HG03457 (cell line): ENCODE results near the gene NTHL1.
A peak's percentile ranks its signal among the peaks of the same experiment; 100 is the strongest.

Experiments
- ATAC-seq: cut with Tn5 transposase; IDR thresholded peaks from one replicate; pipeline ENCODE4 v1.9.1; 2021; ENCODE audit warnings: moderate number of reproducible peaks; ENCODE audit not compliant: unreplicated experiment

NTHL1 gene

GRCh38 chr16:2047330-2048115 is at the start of gene NTHL1, which contains the start of gene TSC2:
Gene NTHL1, minus strand, starts transcription at chr16:2047834. Its CDS starts 11 bp downstream, at chr16:2047823.
Gene TSC2, plus strand, starts transcription at chr16:2047985. Its CDS starts 631 bp downstream, at chr16:2048616.
- ATAC-seq = peak; percentile 67

DNA sequence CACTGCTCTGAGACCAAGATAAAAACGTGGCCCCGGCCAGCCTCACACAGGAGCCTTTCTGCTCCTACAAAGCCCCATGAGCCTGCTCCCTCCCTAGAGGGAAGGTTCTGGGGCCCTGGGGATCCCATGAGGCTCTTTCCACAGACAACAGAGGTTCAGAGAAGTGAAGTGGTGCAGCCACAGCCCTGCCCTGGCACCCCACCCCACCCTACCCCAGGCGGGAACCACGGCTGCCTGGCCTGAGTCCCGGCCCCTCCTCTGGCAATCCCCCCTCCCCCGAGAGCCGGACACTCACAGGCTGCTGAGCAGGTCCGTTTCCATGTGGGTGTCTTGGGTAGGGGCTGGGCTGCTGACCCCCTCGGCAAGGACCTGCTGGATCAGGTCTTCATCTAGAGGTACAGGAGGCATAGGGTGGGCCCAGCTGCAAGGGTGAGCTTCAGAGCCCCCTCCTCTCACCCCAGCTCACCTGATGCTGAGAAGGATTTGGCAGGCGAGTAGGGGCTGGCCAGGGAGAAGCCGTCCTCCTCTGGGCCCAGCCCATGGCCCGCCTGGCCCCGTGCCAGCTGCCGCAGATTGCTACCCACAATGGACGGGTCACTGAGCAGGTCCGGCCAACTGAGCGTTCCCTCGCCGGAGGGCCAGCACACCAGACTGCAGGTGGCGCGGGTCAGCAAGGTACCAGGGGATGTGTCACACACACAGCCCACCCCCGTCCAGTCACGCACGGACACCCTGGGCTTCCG is 49.4 kb upstream of the NTHL1 start:
- no peak for ATAC-seq

DNA sequence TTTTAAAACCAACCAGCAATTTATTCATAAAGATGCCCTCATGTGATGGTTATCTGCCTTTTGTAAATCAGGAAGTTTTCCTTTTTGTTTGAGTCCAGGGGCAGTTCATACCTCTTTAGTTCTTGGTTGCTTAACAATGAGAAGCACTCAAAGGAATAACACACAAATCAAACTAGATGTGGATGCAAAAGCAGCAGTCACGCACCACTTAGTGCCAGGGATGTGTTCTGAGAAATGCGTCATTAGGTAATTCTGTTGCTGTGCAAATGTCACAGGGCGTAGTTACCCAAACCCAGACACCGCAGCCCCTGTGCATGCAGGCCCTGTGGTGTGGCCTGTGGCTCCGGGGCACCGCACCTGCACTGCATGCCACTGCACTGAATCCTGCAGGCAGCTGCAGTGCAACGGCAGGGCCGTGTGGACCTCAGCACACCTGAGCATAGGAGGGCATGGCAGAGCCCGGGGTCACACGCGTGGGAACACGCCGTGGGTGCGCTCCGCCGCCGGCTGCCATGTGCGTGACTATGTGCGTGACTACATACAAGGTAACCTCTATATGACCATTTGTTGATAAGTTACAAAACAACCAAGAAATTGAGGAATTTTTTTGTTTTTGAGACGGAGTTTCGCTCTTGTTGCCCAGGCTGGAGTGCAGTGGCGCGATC is 48.4 kb upstream of the NTHL1 start:
- ATAC-seq = no peak

- no peak for ATAC-seq
These were observed 47.8 kb upstream of the NTHL1 start for GRCh38 chr16:2095315-2095853.

GRCh38 chr16:2093793-2094192 is 46.2 kb upstream of the NTHL1 start:
- ATAC-seq = no peak

- no peak for ATAC-seq
These were observed 45.2 kb upstream of the NTHL1 start for GRCh38 chr16:2092866-2093265.

GRCh38 chr16:2092256-2092620 is 44.6 kb upstream of the NTHL1 start:
- ATAC-seq = no peak

- ATAC-seq = no peak
These were observed 44.1 kb upstream of the NTHL1 start for GRCh38 chr16:2091547-2092255.

GRCh38 chr16:2090777-2091546 is 43.3 kb upstream of the NTHL1 start:
- ATAC-seq = no peak

- no peak for ATAC-seq
These were observed 42.8 kb upstream of the NTHL1 start for GRCh38 chr16:2090481-2090776.

- no peak for ATAC-seq
These were observed 42.3 kb upstream of the NTHL1 start for GRCh38 chr16:2089706-2090480.

DNA sequence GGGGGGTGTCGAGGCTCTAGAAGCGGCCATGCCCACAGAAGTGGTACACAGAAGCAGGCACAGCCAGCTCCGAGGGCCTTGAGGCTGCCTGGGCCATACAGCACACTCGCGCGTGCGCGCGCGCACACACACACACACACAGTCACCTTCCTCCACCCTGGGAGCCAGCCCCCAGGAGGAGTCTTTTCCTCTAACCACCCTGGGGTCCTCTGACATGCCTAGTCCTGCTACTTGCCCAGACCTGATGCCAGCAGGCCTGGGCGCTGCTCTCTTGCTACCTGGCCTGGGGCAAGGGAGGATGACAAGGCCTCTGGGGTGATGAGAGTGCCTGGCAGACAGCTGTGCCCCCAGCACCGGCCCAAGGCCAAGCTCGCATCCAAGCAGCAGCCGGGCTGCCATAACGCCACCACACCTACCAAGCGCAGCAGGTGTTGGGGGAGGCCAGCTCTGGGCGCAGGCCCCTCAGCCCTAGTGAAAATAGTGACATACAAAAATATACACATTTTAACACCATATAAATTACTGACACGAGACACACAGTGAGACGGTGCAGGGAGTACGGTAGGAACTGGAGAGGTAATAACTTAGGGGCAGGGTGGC is 41.2 kb upstream of the NTHL1 start:
- ATAC-seq = no peak

GRCh38 chr16:2087748-2088631 is 40.4 kb upstream of the NTHL1 start:
- no peak for ATAC-seq

DNA sequence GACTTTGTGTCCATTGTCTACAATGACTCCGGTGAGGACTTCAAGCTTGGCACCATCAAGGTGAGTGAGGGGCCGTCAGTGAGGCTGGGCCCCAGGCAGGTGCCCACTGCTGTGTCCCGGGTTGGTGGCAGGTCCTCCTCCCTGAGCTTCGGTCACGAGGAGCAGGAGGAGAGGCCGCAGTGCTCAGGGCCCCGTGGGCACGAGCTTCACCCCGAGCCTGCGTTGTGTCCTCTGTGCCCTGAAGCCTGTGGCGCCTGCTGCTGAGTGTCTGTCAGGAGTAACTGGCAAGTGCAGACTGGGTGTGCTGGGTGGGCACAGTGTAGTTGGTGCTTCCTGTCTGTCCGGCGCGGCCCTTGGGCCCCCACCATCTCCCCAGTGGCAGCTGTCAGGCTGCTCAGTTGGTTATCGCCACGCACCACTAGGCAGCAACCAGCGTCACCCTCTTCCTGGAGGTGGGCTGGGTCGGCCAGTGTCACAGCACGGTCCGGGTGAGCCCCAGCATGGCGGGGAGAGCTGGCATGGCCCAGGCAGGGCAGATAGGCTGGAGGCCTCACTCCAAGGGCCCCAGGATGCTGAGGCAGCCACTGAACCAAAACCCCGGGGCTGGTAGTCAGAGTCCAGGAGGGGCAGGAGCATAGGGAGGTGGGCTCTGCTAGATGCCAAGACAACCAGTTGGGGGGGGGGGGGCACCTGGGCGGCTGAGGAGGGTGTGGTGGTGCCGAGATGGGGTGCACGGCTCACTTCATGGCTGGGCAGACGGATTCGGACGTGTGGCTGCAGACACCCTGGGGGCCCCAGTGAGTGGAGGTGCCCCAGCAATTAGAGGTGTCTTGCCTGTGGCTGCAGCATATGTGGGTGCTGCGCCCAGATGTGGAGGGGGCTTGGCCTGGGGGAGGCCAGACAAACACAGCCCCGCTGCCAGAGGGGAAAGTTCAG is 39.4 kb upstream of the NTHL1 start:
- ATAC-seq = no peak

DNA sequence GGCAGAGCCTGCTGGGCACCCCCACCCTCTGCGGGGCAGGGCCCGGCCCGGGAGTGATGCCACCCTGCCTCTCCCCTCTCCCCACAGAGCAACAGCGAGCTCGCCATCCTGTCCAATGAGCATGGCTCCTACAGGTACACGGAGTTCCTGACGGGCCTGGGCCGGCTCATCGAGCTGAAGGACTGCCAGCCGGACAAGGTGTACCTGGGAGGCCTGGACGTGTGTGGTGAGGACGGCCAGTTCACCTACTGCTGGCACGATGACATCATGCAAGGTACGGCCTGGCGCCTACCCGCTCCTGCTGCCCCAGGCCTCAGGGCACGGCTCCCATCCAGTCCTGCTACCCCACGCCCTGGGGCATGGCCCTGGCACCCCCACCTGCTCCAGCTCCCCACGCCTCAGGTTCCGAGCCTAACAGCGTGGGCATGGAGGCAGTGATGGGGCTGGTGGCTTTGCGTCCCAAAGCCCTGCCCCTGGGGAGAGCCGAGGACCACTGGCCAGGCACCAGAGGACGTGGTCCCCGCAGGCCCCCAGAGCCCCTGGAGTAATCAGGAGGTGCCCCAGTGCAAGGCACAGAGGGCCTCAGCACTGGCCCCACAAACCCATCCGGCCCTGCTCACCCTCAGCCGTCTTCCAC is 38.6 kb upstream of the NTHL1 start:
- ATAC-seq = no peak

DNA sequence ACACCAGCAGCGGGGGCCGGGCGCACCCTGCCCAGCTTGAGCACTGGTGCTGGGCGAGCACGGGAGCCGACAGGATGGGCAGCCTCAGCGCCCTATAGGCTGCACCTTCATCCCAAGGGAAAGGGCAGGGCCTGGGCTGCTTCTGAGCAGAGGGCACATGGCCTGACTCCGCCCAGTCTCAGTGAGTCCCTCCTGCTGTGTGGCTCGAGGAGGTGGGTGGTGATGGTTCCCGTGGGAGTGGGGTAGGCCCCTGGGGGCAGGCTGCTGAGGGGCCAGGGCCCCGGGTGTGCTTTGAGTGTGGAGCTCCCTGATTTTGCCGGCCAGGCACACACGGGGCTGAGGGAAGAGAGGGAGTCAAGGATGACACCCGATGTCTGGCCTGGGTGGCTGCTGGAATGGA is 38.0 kb upstream of the NTHL1 start:
- ATAC-seq = no peak
